Body of pancreas (tissue), 4 donors: ENCODE results near the gene IL15RA.

Source experiments
- CTCF ChIP-seq, 7 experiments: fragments of 450-650 bp in 4 of 7; fragments of 200-600 bp in 3 of 7; sonication (generic) in 3 of 7; IDR thresholded peaks; one replicate each; pipeline ENCODE4 v1.5.1; 2016 to 2019; ENCODE audit warnings: antibody characterized with exemption in 7 of 7
- POLR2A ChIP-seq, 3 donors: fragments of 450-650 bp; IDR thresholded peaks; one replicate each; pipeline ENCODE4 v1.6.1; 2016; ENCODE audit warnings: antibody characterized with exemption in 3 of 3, mild to moderate bottlenecking in 2 of 3

- no peak for TF ChIP-seq CTCF (IDR thresholded peaks at IDR 0.05)
- no peak for TF ChIP-seq POLR2A (IDR thresholded peaks at IDR 0.05)
Observed at GRCh38 chr10:5913736-5914135, 63.6 kb downstream of the IL15RA start.
